Neuron (in vitro differentiated cells): Measurements from ENCODE around the gene HSD3B7.
A peak's percentile ranks its signal among the peaks of the same experiment; 100 is the strongest.

Experiments used
- H2AFZ ChIP-seq: one replicate; pipeline ENCODE4 v1.6.1; 2013; ENCODE audit warnings: low read depth, mild to moderate bottlenecking, inconsistent platforms, low read length, moderate library complexity
- H3K27me3 ChIP-seq: one replicate; pipeline ENCODE4 v1.6.1; 2013; ENCODE audit warnings: low read length; ENCODE audit not compliant: insufficient read depth
- H3K36me3 ChIP-seq: one replicate; pipeline ENCODE4 v1.6.1; 2013; ENCODE audit warnings: low read length; ENCODE audit not compliant: insufficient read depth
- H3K4me1 ChIP-seq: one replicate; pipeline ENCODE4 v1.6.1; 2013; ENCODE audit warnings: low read length; ENCODE audit not compliant: insufficient read depth
- H3K4me3 ChIP-seq: 2 replicates; pipeline ENCODE4 v1.5.1; 2013; ENCODE audit warnings: mild to moderate bottlenecking, low read length, moderate library complexity
- H3K9me3 ChIP-seq: one replicate; pipeline ENCODE4 v1.6.1; 2013; ENCODE audit warnings: low read length

Gene HSD3B7

DNA sequence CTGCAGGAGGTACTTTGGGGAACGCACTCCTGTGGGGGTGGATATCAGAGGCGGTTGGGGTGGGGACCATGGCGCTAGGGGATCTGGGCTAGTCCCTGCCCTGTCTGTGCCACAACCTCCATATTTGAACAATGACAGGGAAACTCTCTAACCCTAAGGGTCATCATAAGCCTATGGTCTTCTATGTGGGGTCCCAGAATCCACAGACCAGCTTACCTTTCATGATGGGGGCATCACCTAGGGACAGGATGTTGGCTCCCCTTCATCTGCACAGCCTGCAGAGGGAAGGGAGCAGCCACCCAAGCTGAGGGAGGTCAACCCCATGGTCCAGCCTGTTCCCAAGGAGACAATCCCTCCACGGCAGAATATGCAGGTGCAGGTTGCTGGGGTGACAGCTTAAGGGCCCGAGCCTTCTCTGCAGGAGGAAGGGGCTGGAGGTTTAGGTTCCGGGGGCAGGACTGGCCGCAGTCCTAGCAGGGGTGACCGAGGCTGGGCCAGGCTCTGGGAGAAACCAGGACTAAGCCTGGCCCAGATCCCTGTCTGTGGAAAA lies 34.4 kb upstream of the HSD3B7 start:
- Histone ChIP-seq H3K4me3 (peak overlapping the region; percentile 74), H3K4me1 (peaks cover 31% of the 10 kb centered on the region), H2AFZ (no peak overlapping the region), H3K9me3 (no peaks in the 10 kb centered on the region), H3K27me3 (no peaks in the 10 kb centered on the region), H3K36me3 (peaks cover 6% of the 10 kb centered on the region)

DNA sequence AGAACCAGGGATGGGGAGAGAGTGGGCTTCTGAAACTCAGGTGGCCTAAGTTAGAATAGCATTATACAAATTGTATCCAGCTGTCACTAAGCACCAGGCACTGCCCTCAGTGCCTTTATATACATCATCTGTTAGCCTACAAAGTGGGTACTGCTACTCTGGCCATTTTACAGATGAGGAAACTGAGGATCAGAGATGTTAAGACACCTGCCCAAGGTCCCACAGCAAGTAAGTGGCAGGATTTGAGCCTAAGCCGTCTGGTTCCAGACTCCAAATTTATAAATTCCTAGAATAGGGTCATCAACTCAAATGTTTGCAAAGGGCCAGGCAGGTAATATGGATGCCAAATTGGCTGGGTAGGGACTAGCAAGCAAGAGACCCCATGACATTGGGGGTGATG lies 33.8 kb upstream of the HSD3B7 start:
- no peak overlapping the region for H3K4me3 ChIP-seq
- H3K4me1 ChIP-seq = peaks cover 31% of the 10 kb centered on the region
- H3K36me3 ChIP-seq = peaks cover 6% of the 10 kb centered on the region
- H3K9me3 ChIP-seq = no peaks in the 10 kb centered on the region
- no peaks in the 10 kb centered on the region for H3K27me3 ChIP-seq
- no peak overlapping the region for H2AFZ ChIP-seq

DNA sequence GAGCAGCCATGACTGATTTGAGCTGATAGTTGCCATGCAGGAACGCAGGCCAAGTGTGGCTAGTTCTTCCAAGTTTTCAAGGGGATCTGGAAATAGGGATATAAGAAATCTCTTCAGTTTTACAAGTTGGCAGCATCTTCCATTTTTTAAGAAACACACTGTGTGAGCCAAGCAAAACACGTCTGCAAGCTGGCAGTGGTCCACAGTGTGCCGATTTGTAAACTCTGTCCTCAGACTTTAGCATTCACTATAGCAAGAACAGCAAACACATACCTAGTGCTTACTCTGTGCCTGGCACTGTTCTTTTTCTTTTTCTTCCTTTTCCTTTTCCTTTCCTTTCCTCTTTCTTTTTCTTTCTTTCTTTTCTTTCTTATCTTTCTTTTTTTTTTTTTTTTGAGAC lies 33.3 kb upstream of the HSD3B7 start:
- H3K4me3 ChIP-seq = no peak overlapping the region
- no peaks in the 10 kb centered on the region for H3K9me3 ChIP-seq
- H3K27me3 ChIP-seq = no peaks in the 10 kb centered on the region
- H3K36me3 ChIP-seq = peaks cover 3% of the 10 kb centered on the region
- H2AFZ ChIP-seq = no peak overlapping the region
- peaks cover 28% of the 10 kb centered on the region for H3K4me1 ChIP-seq

DNA sequence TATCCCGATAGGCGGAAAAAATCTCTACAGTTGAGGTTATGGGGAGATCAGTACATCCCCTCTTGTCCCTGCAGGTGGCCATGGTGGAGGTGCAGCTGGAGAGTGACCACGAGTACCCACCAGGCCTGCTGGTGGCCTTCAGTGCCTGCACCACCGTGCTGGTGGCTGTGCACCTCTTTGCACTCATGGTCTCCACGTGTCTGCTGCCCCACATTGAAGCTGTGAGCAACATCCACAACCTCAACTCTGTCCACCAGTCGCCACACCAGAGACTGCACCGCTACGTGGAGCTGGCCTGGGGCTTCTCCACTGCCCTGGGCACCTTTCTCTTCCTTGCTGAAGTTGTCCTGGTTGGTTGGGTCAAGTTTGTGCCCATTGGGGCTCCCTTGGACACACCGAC lies 31.9 kb upstream of the HSD3B7 start:
- no peaks in the 10 kb centered on the region for H3K36me3 ChIP-seq
- no peak overlapping the region for H2AFZ ChIP-seq
- H3K9me3 ChIP-seq = no peaks in the 10 kb centered on the region
- H3K4me1 ChIP-seq = peaks cover 16% of the 10 kb centered on the region
- no peak overlapping the region for H3K4me3 ChIP-seq
- no peaks in the 10 kb centered on the region for H3K27me3 ChIP-seq

DNA sequence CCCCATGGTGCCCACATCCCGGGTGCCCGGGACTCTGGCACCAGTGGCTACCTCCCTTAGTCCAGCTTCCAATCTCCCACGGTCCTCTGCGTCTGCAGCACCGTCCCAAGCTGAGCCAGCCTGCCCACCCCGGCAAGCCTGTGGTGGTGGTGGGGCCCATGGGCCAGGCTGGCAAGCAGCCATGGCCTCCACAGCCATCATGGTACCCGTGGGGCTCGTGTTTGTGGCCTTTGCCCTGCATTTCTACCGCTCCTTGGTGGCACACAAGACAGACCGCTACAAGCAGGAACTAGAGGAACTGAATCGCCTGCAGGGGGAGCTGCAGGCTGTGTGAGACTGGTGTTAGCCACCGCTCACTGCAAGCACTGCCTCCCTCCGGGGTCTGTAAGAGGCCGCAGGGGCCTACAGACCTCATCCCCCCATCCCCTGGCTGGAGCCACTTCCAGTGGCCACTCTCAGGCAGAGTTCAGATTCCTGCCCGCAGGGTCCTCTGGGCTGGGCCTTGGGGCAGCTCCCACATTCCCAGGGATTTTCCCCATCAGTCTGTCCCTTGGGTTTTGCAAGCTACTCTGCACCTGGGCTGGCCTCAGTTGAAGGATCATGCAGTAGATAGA lies 31.4 kb upstream of the HSD3B7 start:
- Histone ChIP-seq H3K4me3 (no peak overlapping the region), H2AFZ (no peak overlapping the region), H3K27me3 (no peaks in the 10 kb centered on the region), H3K4me1 (peaks cover 18% of the 10 kb centered on the region), H3K9me3 (no peaks in the 10 kb centered on the region), H3K36me3 (no peaks in the 10 kb centered on the region)

DNA sequence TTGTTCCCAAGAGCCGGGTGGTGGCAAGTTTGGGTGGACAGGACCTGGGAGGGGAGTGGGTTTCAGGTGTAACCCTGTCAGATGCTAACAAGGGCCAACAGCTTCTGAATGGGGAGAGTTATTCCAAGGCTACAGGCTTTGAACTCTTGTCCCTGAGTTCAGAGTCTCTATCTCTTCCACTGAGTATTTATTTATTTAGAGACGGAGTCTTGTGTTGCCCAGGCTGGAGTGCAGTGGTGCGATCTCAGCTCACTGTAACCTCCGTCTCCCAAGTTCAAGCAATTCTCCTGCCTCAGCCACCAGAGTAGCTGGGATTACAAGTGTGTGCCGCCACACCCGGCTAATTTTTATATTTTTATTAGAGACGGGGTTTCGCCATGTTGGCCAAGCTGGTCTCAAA lies 30.0 kb upstream of the HSD3B7 start:
- Histone ChIP-seq H3K27me3 (no peaks in the 10 kb centered on the region), H3K36me3 (peaks cover 13% of the 10 kb centered on the region), H3K4me3 (no peak overlapping the region), H3K4me1 (peaks cover 18% of the 10 kb centered on the region), H3K9me3 (no peaks in the 10 kb centered on the region), H2AFZ (no peak overlapping the region)

DNA sequence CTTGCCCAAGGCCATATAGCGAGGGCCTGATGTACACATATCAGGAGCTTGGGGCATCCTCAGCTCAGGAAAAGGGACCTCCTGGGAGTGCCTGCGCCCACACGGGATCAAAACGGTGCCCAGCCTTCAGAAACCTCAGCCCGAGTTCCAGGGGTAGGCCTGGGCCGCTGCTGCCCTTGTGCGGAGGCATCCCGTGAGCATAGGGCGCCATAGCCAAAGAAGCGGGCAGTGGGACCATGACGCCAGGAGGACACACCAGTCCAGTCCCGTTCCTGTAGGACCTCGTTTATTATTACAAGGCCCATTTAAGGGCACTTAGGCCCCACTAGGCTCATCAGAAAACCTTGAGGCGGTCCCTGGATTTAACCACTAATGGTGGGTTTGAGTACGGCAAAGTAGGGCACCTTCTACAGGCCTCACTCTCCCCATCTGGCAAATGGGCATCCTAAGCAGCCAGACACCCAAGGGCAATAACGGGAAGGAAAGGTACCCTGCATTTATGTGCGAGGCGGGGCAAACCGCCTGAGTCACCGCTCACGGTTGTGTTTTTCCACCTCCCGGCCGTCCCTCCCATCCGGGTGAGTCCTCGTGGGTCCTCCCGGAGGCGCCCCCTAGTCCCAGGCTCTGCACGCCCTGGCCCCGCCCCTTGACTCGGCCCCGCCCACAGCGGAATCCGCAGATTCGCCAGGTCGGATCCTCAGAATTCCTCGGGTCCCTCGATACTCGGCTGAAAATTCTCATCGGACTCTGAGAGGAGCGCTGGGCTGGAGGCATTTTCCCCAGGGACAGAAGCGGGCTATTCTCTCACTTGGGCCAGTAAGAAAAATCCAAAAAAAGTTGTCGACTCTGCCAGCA lies 28.2 kb upstream of the HSD3B7 start:
- H3K36me3 ChIP-seq = peaks cover 31% of the 10 kb centered on the region
- H3K4me1 ChIP-seq = peaks cover 8% of the 10 kb centered on the region
- peak overlapping the region; percentile 68 for H2AFZ ChIP-seq
- no peaks in the 10 kb centered on the region for H3K27me3 ChIP-seq
- H3K9me3 ChIP-seq = no peaks in the 10 kb centered on the region
- H3K4me3 ChIP-seq = peak overlapping the region; percentile 67

DNA sequence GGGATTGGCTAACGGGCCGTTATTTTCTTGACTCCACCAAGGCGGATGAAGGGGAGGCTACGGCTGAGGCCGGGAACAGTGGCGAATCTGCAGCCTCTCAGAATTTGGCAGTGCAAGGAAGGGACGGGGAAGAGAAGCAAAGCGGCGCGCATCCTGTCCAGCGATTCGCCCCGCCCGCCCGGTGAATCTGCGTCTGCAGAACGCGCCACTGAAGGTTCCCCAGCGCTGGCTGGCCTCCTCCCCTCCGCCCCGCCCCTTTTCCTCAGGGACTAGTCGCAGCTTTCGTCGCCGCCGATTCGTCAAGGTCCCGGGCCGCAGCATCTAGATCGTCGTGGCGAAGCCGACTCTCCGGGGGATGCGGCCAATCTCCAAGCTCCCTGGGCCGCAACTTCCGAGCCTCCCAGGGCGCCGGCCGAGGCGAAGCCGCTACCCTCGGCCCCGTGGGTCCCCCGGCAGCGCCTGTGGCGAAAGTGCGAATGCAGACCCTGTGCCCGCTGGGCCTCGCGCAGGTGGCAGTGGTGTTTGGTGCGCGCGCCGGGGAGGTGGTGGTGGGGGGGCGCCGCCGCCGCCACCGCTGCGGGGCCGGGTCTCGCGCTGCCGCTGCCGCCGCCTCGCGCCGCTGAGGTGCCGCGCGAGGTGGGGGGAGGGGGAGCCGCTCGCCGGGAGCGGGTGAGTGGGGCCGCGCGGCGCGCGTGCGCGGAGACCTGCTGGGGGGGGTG lies 27.4 kb upstream of the HSD3B7 start, which contains the start of gene SETD1A:
Gene SETD1A, plus strand, starts transcription at position 299 of the 719 bp plus-strand sequence. CDS start 978 bp downstream, outside the sequence.
- no peaks in the 10 kb centered on the region for H3K27me3 ChIP-seq
- peaks cover 8% of the 10 kb centered on the region for H3K4me1 ChIP-seq
- peak within 1 kb of the TSS; percentile 68 for H2AFZ ChIP-seq
- H3K9me3 ChIP-seq = no peaks in the 10 kb centered on the region
- H3K36me3 ChIP-seq = peaks cover 36% of the 10 kb centered on the region
- H3K4me3 ChIP-seq = peak within 1 kb of the TSS; percentile 67

DNA sequence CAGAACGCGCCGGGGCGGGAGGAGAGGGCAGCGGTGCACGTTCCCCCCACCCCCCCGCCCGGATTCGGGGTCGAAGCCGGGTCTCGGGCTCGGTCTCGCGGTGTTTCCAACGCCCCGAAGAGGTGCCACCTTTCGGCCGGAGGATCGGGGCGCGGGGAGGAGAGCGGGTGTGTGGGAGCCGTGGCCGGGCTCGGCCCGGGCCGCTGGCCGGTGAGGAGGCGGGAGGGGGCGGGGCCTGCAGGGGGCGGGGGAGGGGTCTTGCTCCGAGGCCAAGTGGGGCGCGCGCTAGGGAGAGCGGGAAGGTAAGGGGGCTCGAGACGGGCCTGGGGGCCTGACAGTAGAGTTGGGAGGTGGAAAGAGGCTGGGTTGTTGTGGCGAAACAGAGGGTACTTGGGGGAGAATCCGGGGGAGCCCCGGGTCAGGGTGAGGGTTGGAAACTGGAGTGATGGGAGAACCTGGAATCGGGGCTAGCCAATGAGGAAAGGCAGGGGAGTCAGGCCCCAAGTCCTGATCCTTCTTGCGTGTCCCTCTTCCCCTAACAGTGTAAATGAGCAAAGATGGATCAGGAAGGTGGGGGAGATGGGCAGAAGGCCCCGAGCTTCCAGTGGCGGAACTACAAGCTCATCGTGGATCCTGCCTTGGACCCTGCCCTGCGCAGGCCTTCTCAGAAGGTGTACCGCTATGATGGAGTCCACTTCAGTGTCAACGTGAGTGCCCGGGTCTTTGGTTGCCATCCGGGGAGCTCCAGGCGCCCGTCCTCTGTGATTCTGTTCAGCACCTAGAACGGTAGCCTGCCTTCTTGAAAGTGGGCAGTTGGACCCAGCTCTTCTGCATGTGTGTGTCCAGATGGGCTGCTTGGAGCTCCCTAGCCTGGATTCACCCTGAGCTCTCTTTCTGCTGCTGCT lies 26.6 kb upstream of the HSD3B7 start:
- H3K4me1 ChIP-seq = peaks cover 8% of the 10 kb centered on the region
- H3K4me3 ChIP-seq = peak overlapping the region; percentile 67
- no peak overlapping the region for H2AFZ ChIP-seq
- H3K27me3 ChIP-seq = no peaks in the 10 kb centered on the region
- no peaks in the 10 kb centered on the region for H3K9me3 ChIP-seq
- H3K36me3 ChIP-seq = peaks cover 44% of the 10 kb centered on the region

DNA sequence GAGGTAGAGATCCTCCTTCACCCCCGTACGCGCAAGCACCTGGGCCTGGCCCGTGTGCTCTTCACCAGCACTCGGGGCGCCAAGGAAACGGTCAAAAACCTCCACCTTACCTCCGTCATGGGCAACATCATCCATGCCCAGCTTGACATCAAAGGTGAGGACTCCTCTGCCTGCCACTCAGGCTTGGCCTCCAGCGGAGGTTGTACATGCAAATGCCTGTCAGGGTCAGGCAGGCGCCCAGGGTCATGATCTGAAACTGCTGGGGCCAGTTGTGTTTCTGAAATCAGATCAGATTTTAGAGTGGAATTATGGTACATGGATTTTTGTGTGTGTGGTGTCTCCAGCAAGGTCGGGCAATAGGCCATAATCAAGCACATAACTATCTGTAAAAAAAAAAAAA lies 23.6 kb upstream of the HSD3B7 start:
- Histone ChIP-seq H3K36me3 (peaks cover 70% of the 10 kb centered on the region), H2AFZ (no peak overlapping the region)

DNA sequence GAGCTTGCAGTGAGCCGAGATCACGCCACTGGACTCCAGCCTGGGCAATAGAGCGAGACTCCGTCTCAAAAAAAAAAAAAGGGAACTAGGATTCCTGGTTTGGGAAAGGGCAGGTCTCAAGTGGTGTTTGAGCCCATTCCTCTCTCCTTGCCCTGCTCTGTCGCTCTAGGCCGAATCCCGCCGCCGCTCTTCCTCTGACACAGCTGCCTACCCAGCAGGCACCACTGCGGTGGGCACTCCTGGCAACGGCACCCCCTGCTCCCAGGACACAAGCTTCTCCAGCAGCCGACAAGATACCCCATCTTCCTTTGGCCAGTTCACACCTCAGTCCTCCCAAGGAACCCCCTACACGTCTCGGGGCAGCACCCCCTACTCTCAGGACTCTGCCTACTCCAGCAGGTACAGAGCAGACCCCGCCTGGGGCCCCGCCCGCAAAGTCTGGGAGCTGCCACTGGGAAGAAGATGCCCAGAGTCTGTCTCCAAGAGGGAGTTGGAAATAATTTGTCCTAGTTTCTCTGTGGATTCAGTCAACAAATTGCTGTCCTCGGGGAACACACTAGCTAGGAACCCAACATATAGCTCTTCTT lies 21.0 kb upstream of the HSD3B7 start:
- Histone ChIP-seq H3K4me1 (peaks cover 1% of the 10 kb centered on the region), H3K4me3 (no peak overlapping the region), H3K36me3 (peaks cover 86% of the 10 kb centered on the region), H3K27me3 (no peaks in the 10 kb centered on the region), H3K9me3 (no peaks in the 10 kb centered on the region), H2AFZ (no peak overlapping the region)

More for the DNA sequence above, 23.6 kb upstream of the HSD3B7 start:
- H3K4me3 ChIP-seq = no peak overlapping the region
- H3K9me3 ChIP-seq = no peaks in the 10 kb centered on the region
- H3K4me1 ChIP-seq = peaks cover 8% of the 10 kb centered on the region
- no peaks in the 10 kb centered on the region for H3K27me3 ChIP-seq
